ENCODE measurements around the gene RAB6B.

The RAB6B gene

GRCh38 chr3:133882986-133883586 lies 12.6 kb downstream of the RAB6B start:
- in situ Hi-C loops (cut with MboI; ENCODE audit: low sequenced_read_pairs, unreplicated experiment): no loop called here
- DNase-seq (ENCODE audit: low spot score): peak; percentile 17
- TF ChIP-seq, protein P1, sequence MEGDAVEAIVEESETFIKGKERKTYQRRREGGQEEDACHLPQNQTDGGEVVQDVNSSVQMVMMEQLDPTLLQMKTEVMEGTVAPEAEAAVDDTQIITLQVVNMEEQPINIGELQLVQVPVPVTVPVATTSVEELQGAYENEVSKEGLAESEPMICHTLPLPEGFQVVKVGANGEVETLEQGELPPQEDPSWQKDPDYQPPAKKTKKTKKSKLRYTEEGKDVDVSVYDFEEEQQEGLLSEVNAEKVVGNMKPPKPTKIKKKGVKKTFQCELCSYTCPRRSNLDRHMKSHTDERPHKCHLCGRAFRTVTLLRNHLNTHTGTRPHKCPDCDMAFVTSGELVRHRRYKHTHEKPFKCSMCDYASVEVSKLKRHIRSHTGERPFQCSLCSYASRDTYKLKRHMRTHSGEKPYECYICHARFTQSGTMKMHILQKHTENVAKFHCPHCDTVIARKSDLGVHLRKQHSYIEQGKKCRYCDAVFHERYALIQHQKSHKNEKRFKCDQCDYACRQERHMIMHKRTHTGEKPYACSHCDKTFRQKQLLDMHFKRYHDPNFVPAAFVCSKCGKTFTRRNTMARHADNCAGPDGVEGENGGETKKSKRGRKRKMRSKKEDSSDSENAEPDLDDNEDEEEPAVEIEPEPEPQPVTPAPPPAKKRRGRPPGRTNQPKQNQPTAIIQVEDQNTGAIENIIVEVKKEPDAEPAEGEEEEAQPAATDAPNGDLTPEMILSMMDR (IDR thresholded peaks at IDR 0.05; ENCODE audit: borderline replicate concordance, control extremely low read depth, extremely low read depth, insufficient read depth, missing control alignments): no peak

GRCh38 chr3:133881939-133882825 lies 13.5 kb downstream of the RAB6B start:
- in situ Hi-C loops (cut with MboI; ENCODE audit: low sequenced_read_pairs, unreplicated experiment): no loop called here
- DNase-seq (ENCODE audit: low spot score): no peak
- TF ChIP-seq, protein P1 (IDR thresholded peaks at IDR 0.05; ENCODE audit: borderline replicate concordance, control extremely low read depth, extremely low read depth, insufficient read depth, missing control alignments): no peak

DNA sequence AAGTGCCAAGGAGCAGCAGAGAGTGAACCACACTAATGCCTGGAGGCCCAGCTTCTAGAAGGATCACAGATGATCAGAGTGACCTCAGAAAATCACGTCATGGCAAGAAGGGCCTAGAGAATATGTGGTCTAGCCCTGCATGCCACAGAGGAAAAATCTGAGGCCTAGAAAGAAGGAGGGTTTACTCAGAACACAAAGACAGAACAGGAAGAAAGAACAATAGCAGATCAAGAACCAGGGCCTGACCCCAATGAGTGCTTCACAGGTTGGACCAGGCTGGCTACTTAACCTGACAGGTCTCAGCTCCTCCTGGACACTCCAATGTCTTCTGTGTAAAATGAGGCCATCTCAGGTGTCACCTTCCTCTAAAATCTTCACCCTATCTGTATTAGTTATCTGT lies 14.2 kb downstream of the RAB6B start:
- TF ChIP-seq, protein P1 (IDR thresholded peaks at IDR 0.05; ENCODE audit: borderline replicate concordance, control extremely low read depth, extremely low read depth, insufficient read depth, missing control alignments): no peak
- DNase-seq (ENCODE audit: low spot score): no peak
- in situ Hi-C loops (cut with MboI; ENCODE audit: low sequenced_read_pairs, unreplicated experiment): no loop called here

GRCh38 chr3:133880886-133881455 lies 14.7 kb downstream of the RAB6B start:
- DNase-seq (ENCODE audit: low spot score): no peak
- TF ChIP-seq, protein P1 (IDR thresholded peaks at IDR 0.05; ENCODE audit: borderline replicate concordance, control extremely low read depth, extremely low read depth, insufficient read depth, missing control alignments): no peak
- in situ Hi-C loops (cut with MboI; ENCODE audit: low sequenced_read_pairs, unreplicated experiment): no loop called here

GRCh38 chr3:133880287-133880686 lies 15.4 kb downstream of the RAB6B start:
- in situ Hi-C loops (cut with MboI; ENCODE audit: low sequenced_read_pairs, unreplicated experiment): no loop called here
- TF ChIP-seq, protein P1 (IDR thresholded peaks at IDR 0.05; ENCODE audit: borderline replicate concordance, control extremely low read depth, extremely low read depth, insufficient read depth, missing control alignments): no peak
- no peak for DNase-seq (ENCODE audit: low spot score)

- no peak for DNase-seq (ENCODE audit: low spot score)
- TF ChIP-seq, protein P1 (IDR thresholded peaks at IDR 0.05; ENCODE audit: borderline replicate concordance, control extremely low read depth, extremely low read depth, insufficient read depth, missing control alignments): no peak
- in situ Hi-C loops (cut with MboI; ENCODE audit: low sequenced_read_pairs, unreplicated experiment): no loop called here
Measured at GRCh38 chr3:133878518-133878917, 17.2 kb downstream of the RAB6B start.

All from GM13976 (cell line).